ENCODE results near the gene TEAD3.
A peak's percentile ranks its signal among the peaks of the same experiment; 100 is the strongest.

The TEAD3 gene

GRCh38 chr6:35512006-35512405 lies 15.1 kb upstream of the TEAD3 start:
- DNase-seq, result no peak

GRCh38 chr6:35511562-35511941 lies 14.7 kb upstream of the TEAD3 start:
- no peak for DNase-seq

GRCh38 chr6:35510916-35511561 lies 14.2 kb upstream of the TEAD3 start:
- DNase-seq, result no peak

- no peak for DNase-seq
These were observed 11.7 kb upstream of the TEAD3 start for GRCh38 chr6:35508542-35508941.

GRCh38 chr6:35508027-35508426 lies 11.1 kb upstream of the TEAD3 start:
- DNase-seq, result no peak

- no peak for DNase-seq
These were observed 10.3 kb upstream of the TEAD3 start for GRCh38 chr6:35507221-35507620.

- DNase-seq, result no peak
These were observed 9.7 kb upstream of the TEAD3 start for GRCh38 chr6:35506536-35506935.

GRCh38 chr6:35505999-35506412 lies 9.1 kb upstream of the TEAD3 start:
- no peak for DNase-seq

- no peak for DNase-seq
These were observed 6.7 kb upstream of the TEAD3 start for GRCh38 chr6:35503534-35503933.

- DNase-seq, result no peak
These were observed 4.9 kb upstream of the TEAD3 start for GRCh38 chr6:35501784-35502183.

GRCh38 chr6:35500782-35501181 lies 3.9 kb upstream of the TEAD3 start:
- no peak for DNase-seq

GRCh38 chr6:35499372-35499771 lies 2.5 kb upstream of the TEAD3 start:
- DNase-seq, result no peak

- no peak for DNase-seq
These were observed 1.7 kb upstream of the TEAD3 start for GRCh38 chr6:35498422-35499067.

GRCh38 chr6:35497571-35498421 lies 917 bp upstream of the TEAD3 start:
- peak; percentile 44 for DNase-seq

GRCh38 chr6:35496036-35496840 lies 641 bp downstream of the TEAD3 start:
- DNase-seq, result no peak

- DNase-seq, result no peak
These were observed 1.4 kb downstream of the TEAD3 start for GRCh38 chr6:35495258-35496035.

- no peak for DNase-seq
These were observed 2.7 kb downstream of the TEAD3 start for GRCh38 chr6:35494161-35494563.

GRCh38 chr6:35493307-35493983 lies 3.4 kb downstream of the TEAD3 start:
- DNase-seq, result no peak

- no peak for DNase-seq
These were observed 4.0 kb downstream of the TEAD3 start for GRCh38 chr6:35492974-35493284.

- DNase-seq, result no peak
These were observed 4.5 kb downstream of the TEAD3 start for GRCh38 chr6:35492258-35492973.
